Naive thymus-derived CD4-positive, alpha-beta T cell (primary cell): ENCODE measurements around the gene PSMA2. TPM values are rescaled to one million over a fixed set of nuclear protein-coding genes. Genes with fewer than 3 reads are reported as not detected.

Experiments
- ATAC-seq: fragments of 150-1000 bp; cut with Tn5 transposase; 2 replicates; pipeline ENCODE4 v1.10.0; 2021; ENCODE audit warnings: mild to moderate bottlenecking, moderate library complexity
- CTCF ChIA-PET: fragments of 350-600 bp; sonication (Branson Sonifier 250); formaldehyde crosslinking; loops from one replicate; lab custom pipeline; 2021; ENCODE audit warnings: antibody characterized with exemption; lab: Charles Lee
- POLR2A ChIA-PET: fragments of 350-600 bp; sonication (Branson Sonifier 250); formaldehyde crosslinking; loops from one replicate; lab custom pipeline; 2021; ENCODE audit warnings: antibody characterized with exemption, inconsistent platforms; lab: Charles Lee
- DNase-seq, 9 donors: peaks; one replicate each; pipeline versions ENCODE4 v3.0.0 to v3.0.0-alpha.2; 2020 to 2022; ENCODE audit warnings: mixed read lengths in 1 of 9
- H3K27ac ChIP-seq: one replicate; pipeline ENCODE4 v1.7.0; 2013; ENCODE audit warnings: mild to moderate bottlenecking, low read depth, low read length, moderate library complexity
- H3K27me3 ChIP-seq, 2 donors: one replicate each; pipeline ENCODE4 v1.7.0; 2013; ENCODE audit warnings: low read length in 2 of 2, mild to moderate bottlenecking in 2 of 2, moderate library complexity in 2 of 2; ENCODE audit not compliant: control insufficient read depth in 2 of 2, insufficient read depth in 2 of 2
- H3K36me3 ChIP-seq, 3 experiments: 1 replicate in 2 of 3; 2 replicates in 1 of 3; pipeline ENCODE4 v1.7.0; 2013; ENCODE audit warnings: low read length in 3 of 3, mild to moderate bottlenecking in 3 of 3, moderate library complexity in 1 of 3; ENCODE audit not compliant: insufficient read depth in 3 of 3, control insufficient read depth in 2 of 3
- H3K4me1 ChIP-seq, 2 donors: one replicate each; pipeline ENCODE4 v1.7.0; 2013; ENCODE audit warnings: low read length in 2 of 2, mild to moderate bottlenecking in 2 of 2, moderate library complexity in 1 of 2; ENCODE audit not compliant: control insufficient read depth in 2 of 2, insufficient read depth in 2 of 2
- H3K4me3 ChIP-seq: 2 replicates; pipeline ENCODE4 v1.7.0; 2013; ENCODE audit warnings: mild to moderate bottlenecking, low read length
- H3K9me3 ChIP-seq, 3 experiments: 1 replicate in 2 of 3; 2 replicates in 1 of 3; pipeline ENCODE4 v1.7.0; 2013; ENCODE audit warnings: low read length in 3 of 3; ENCODE audit not compliant: control insufficient read depth in 2 of 3
- H3K27ac Mint-ChIP-seq, 9 donors: one replicate each; pipeline ENCODE4 v1.8.0; 2020 to 2022; ENCODE audit warnings: mixed read lengths in 9 of 9, mild to moderate bottlenecking in 8 of 9, moderate library complexity in 5 of 9, inconsistent platforms in 2 of 9
- H3K27me3 Mint-ChIP-seq, 5 donors: one replicate each; pipeline ENCODE4 v1.8.0; 2021 to 2022; ENCODE audit warnings: mixed read lengths in 5 of 5, mild to moderate bottlenecking in 1 of 5
- H3K36me3 Mint-ChIP-seq, 5 donors: one replicate each; pipeline ENCODE4 v1.8.0; 2020 to 2022; ENCODE audit warnings: mixed read lengths in 5 of 5, mild to moderate bottlenecking in 3 of 5, inconsistent platforms in 1 of 5
- H3K4me1 Mint-ChIP-seq, 7 donors: one replicate each; pipeline ENCODE4 v1.8.0; 2020 to 2022; ENCODE audit warnings: mixed read lengths in 7 of 7, mild to moderate bottlenecking in 3 of 7, inconsistent platforms in 1 of 7
- H3K4me3 Mint-ChIP-seq, 10 donors: one replicate each; pipeline ENCODE4 v1.8.0; 2020 to 2022; ENCODE audit warnings: mild to moderate bottlenecking in 10 of 10, mixed read lengths in 10 of 10, moderate library complexity in 6 of 10, inconsistent platforms in 2 of 10
- H3K9me3 Mint-ChIP-seq, 11 donors: one replicate each; pipeline ENCODE4 v1.8.0; 2020 to 2022; ENCODE audit warnings: mixed read lengths in 11 of 11, mild to moderate bottlenecking in 4 of 11, inconsistent platforms in 1 of 11, moderate library complexity in 1 of 11
- intact Hi-C, 2 donors: fragments of 100-400 bp; cut with micrococcal nuclease; formaldehyde crosslinking; loops; one replicate each; pipeline ENCODE4 v1.15.1; 2023
- polyA plus RNA-seq, 2 donors: library from polyadenylated mRNA; unstranded; fragments of 300-500 nt; fragmentation: Illumina TruSeq; gene quantifications; one replicate each; pipeline ENCODE4 v1.2.3, GENCODE V29; 2021
- total RNA-seq, 6 experiments: library from RNA in 5 of 6; stranded (reverse) in 5 of 6; gene quantifications; 1 replicate in 5 of 6; 2 replicates in 1 of 6; pipeline ENCODE4 v1.2.3 and lab custom pipeline; 2021 to 2026

The PSMA2 gene
- total and polyA plus RNA-seq, 7 experiments from 2014 or later, result 29.3 to 257 (median 40.2) TPM

DNA sequence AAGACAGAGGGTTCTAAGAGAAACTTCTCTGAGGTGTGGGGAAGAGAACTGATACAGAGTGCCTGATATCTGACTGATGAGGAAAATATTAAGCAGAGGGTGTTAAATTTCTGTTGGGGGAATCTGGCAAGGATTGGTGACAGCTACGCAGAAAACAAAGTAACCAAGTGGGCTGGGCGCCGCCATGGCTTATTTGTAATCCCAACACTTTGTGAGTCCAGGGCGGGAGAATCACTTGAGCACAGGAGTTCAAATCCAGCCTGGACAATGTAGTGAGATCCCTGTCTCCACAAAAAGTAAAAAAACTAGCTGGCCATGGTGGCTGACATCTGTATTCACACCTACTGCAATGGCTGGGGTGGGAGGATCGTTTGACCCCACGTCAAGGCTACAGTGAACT lies 18.0 kb downstream of the PSMA2 start:
- Mint-ChIP-seq H3K36me3 (peaks cover under 1 to 27% (median 18%) of the 10 kb centered on the region in 5 donors), H3K27me3 (no peaks in the 10 kb centered on the region), H3K27ac (peak overlapping the region in 8 of 9 donors; percentile 78 to 95 (median 82)), H3K9me3 (peaks cover 0 to 3% (median 0%) of the 10 kb centered on the region in 11 donors), H3K4me3 (peak overlapping the region in 2 of 10 donors; percentile 32 to 56), H3K4me1 (peaks cover 18 to 65% (median 46%) of the 10 kb centered on the region in 7 donors)
- intact Hi-C loops, result loop anchor here (5.0 kb wide), 2 partner anchors 1103 to 1288 kb away; partner anchors contain the start of gene YKT6 (in 1 of the 2)
- Histone ChIP-seq H3K27ac (peak overlapping the region; percentile 29), H3K4me1 (peaks cover 5 to 9% of the 10 kb centered on the region in 2 donors), H3K27me3 (no peaks in the 10 kb centered on the region), H3K4me3 (no peak overlapping the region), H3K9me3 (no peaks in the 10 kb centered on the region), H3K36me3 (peaks cover 0 to 24% (median 7%) of the 10 kb centered on the region in 3 experiments)
- POLR2A ChIA-PET, result interaction anchor here (2.1 to 3.1 kb wide), 3 partner anchors 15 to 21 kb away, joined by 7 to 14 read pairs (median 7); partner anchors contain the start of genes MRPL32 and PSMA2
- CTCF ChIA-PET, result no interaction called here
- ATAC-seq (no peak), DNase-seq (no peak)

DNA sequence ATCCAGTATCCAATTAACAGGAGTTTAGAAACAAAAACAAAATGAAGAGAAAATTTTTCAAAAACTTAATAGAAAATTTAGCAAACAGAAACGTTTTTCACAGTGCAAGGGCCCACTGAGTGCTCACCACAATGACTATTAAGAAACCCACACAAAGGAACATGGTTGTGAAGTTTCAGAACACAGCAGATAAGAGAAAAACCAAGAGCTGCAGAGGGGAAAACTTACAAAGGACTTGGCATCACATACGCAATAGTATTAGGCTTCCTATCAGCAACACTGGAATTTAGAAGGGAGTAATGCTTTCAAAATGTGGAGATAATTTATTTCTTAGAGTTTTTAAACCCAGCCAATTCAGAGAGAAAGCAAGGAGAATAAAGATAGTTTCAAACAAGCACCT lies 18.4 kb downstream of the PSMA2 start:
- peak overlapping the region in 3 of 10 donors; percentile 32 to 74 (median 56) for H3K4me3 Mint-ChIP-seq
- POLR2A ChIA-PET, result interaction anchor here (2.1 to 3.1 kb wide), 2 partner anchors 15 to 22 kb away, joined by 7 to 14 read pairs; no protein-coding TSS in a partner anchor
- intact Hi-C loops, result loop anchor here (5.0 kb wide), 2 partner anchors 1104 to 1289 kb away; partner anchors contain the start of gene YKT6 (in 1 of the 2)
- Histone ChIP-seq H3K4me1 (peaks cover 8 to 9% of the 10 kb centered on the region in 2 donors), H3K9me3 (no peaks in the 10 kb centered on the region), H3K4me3 (no peak overlapping the region), H3K36me3 (peaks cover 0 to 19% (median 7%) of the 10 kb centered on the region in 3 experiments), H3K27me3 (no peaks in the 10 kb centered on the region), H3K27ac (peak overlapping the region; percentile 29)
- CTCF ChIA-PET, result no interaction called here
- ATAC-seq (no peak), DNase-seq (no peak)
- peak overlapping the region in 8 of 9 donors; percentile 78 to 95 (median 82) for H3K27ac Mint-ChIP-seq
- peaks cover 0 to 3% (median 0%) of the 10 kb centered on the region in 11 donors for H3K9me3 Mint-ChIP-seq
- H3K27me3 Mint-ChIP-seq, result no peaks in the 10 kb centered on the region
- peaks cover 18 to 66% (median 46%) of the 10 kb centered on the region in 7 donors for H3K4me1 Mint-ChIP-seq
- peaks cover 0 to 27% (median 20%) of the 10 kb centered on the region in 5 donors for H3K36me3 Mint-ChIP-seq

DNA sequence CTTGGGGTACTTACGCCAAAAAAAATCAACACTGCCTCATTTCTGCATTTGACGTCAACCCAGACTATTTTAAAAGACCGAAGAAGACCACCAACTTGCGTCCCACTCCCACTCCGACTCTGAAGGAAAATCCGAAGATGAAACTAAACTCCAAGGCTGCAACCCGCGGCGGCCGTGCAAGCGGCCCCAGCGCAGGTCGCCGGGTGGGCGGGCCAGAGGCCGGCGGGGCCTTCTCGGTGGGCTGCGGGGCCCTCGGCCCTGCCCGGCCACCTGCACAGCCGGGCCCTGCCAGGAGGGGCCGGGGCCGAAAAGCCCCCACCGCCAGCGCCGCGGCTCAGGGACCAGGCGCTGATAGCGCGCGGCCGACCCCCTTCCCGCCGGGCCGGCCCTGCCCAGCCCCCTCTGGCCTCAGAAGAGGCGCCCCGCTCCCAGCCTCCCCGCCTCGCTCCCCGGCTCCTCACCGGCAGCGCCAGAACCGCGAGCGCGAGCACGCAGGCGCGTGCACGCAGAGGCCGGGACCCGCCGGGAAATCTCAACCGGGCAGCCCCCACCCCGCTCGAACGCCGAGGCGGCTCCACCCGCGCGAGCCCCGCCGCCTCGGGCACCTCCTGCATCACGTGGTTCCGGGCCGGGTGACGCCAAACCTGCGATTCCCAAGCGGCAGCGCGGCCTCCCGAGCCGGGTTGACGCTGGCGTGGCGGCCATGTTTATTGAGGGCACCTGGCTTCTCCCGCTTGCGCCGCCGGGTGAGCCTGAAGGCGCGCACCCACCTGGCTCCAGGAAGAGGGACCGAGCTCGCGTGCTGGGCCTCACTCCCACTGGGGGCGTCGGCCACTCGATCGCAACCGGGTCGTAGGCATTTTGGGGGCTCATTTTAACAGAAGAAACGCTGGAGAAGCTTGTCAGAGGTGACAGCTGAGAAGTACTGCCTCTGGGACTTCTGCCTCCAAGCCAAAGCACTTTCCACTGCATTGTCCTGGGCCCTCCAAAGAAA lies 20.2 kb downstream of the PSMA2 start, which contains the start of gene C7orf25:
Gene C7orf25 (minus strand): TSS at position 617 of the 994 bp plus-strand sequence. CDS start 1,170 bp downstream, outside the sequence.
- CTCF ChIA-PET, result interaction anchor here (1.0 to 1.1 kb wide), 2 partner anchors 21 to 29 kb away, joined by 5 read pairs; partner anchors contain the start of genes MRPL32 and PSMA2
- intact Hi-C loops, result loop anchor here (1.0 to 5.0 kb wide), 6 partner anchors 21 to 1579 kb away; partner anchors contain the start of genes MRPL32 (in 2 of the 2), PSMA2 (in 2 of the 2), MRPS24 (in 1 of the 2) and NUDCD3 (in 1 of the 2)

DNA sequence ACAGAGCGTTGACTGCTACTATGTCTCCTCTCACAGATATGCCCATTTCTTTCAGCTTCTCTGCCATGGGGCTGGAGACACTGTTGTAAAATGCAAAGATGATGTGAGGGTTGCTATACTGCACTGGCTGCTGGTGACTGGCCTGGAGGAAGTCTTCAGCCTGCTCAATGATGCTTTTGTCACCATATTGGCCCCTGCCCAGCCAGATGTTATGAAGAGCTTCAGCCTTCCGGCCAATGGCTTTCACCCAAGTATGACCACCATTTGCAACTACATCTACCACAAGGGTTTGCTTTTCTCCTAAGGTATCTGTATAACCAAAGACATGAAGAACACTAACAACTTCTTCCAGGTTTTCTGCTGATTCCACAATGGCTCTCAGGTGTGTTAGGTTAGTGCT lies 21.7 kb downstream of the PSMA2 start:
- H3K4me1 Mint-ChIP-seq, result peaks cover 29 to 66% (median 53%) of the 10 kb centered on the region in 7 donors
- POLR2A ChIA-PET, result interaction anchor here (0.6 to 3.2 kb wide), 5 partner anchors 20 to 28 kb away, joined by 3 to 20 read pairs (median 4); partner anchors contain the start of genes MRPL32 and PSMA2
- peaks cover 9 to 18% of the 10 kb centered on the region in 2 donors for H3K4me1 ChIP-seq

More for the DNA sequence above, 20.2 kb downstream of the PSMA2 start, which contains the start of gene C7orf25:
- Mint-ChIP-seq H3K9me3 (peaks cover 0 to 3% (median 0%) of the 10 kb centered on the region in 11 donors), H3K27ac (peak within 1 kb of the TSS; percentile 81 to 95 (median 92)), H3K36me3 (peaks cover 0 to 24% (median 20%) of the 10 kb centered on the region in 5 donors), H3K27me3 (no peaks in the 10 kb centered on the region), H3K4me1 (peaks cover 28 to 73% (median 53%) of the 10 kb centered on the region in 7 donors), H3K4me3 (peak within 1 kb of the TSS; percentile 81 to 98 (median 90))
- H3K4me3 ChIP-seq, result peak within 1 kb of the TSS; percentile 64
- H3K4me1 ChIP-seq, result peaks cover 9 to 18% of the 10 kb centered on the region in 2 donors
- no peaks in the 10 kb centered on the region for H3K27me3 ChIP-seq
- ATAC-seq (peak; percentile 95), DNase-seq (peak; percentile 92 to 97 (median 95))
- H3K36me3 ChIP-seq, result peaks cover 0 to 8% (median 5%) of the 10 kb centered on the region in 3 experiments
- POLR2A ChIA-PET, result interaction anchor here (1.1 to 3.2 kb wide), 8 partner anchors 13 to 847 kb away, joined by 3 to 23 read pairs (median 6); partner anchors contain the start of genes BLVRA, MRPL32 and PSMA2
- H3K9me3 ChIP-seq, result no peaks in the 10 kb centered on the region
- H3K27ac ChIP-seq, result peak within 1 kb of the TSS; percentile 82

DNA sequence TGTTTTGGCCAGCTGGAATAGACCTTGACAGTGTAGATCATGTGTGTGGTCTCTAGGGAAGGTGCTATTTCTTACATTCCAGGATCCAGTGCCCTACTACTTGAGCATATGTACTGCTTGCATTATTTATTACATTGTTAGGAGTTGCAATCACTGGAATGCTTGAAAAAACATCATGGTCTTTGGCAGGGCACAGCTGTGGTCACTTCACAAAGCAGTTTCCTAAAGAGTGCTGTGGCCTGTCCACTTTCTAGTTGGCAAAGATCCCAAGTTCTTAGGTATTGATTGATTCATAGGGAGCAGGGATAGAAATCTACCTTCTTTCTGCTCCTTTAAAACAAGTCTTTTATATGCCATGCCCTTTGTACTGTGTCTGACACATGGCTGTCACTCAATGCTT lies 24.7 kb downstream of the PSMA2 start:
- peaks cover 0 to 3% (median 0%) of the 10 kb centered on the region in 5 donors for H3K27me3 Mint-ChIP-seq
- ChIA-PET POLR2A (interaction anchor here (1.4 kb wide), 1 partner anchor 19 kb away, joined by 3 read pairs; no protein-coding TSS in a partner anchor), CTCF (no interaction called here)
- H3K27me3 ChIP-seq, result no peaks in the 10 kb centered on the region
- DNase-seq (no peak), ATAC-seq (no peak)
- no peak overlapping the region for H3K4me3 ChIP-seq
- no peak overlapping the region for H3K27ac Mint-ChIP-seq
- H3K4me1 Mint-ChIP-seq, result peaks cover 15 to 37% (median 30%) of the 10 kb centered on the region in 7 donors
- no peak overlapping the region for H3K27ac ChIP-seq
- no peaks in the 10 kb centered on the region for H3K36me3 ChIP-seq
- H3K4me3 Mint-ChIP-seq, result no peak overlapping the region
- H3K9me3 ChIP-seq, result no peaks in the 10 kb centered on the region
- peaks cover 0 to 3% (median 0%) of the 10 kb centered on the region in 11 donors for H3K9me3 Mint-ChIP-seq
- H3K4me1 ChIP-seq, result peaks cover 3 to 18% of the 10 kb centered on the region in 2 donors
- peaks cover 0 to 13% (median 11%) of the 10 kb centered on the region in 5 donors for H3K36me3 Mint-ChIP-seq
- intact Hi-C loops, result no loop called here

More for the DNA sequence above, 21.7 kb downstream of the PSMA2 start:
- Mint-ChIP-seq H3K27ac (peak overlapping the region in 3 of 9 donors; percentile 10 to 81 (median 25)), H3K36me3 (peaks cover 0 to 18% (median 13%) of the 10 kb centered on the region in 5 donors), H3K9me3 (peaks cover 0 to 3% (median 0%) of the 10 kb centered on the region in 11 donors), H3K27me3 (no peaks in the 10 kb centered on the region), H3K4me3 (peak overlapping the region in 8 of 10 donors; percentile 6 to 93 (median 90))
- Histone ChIP-seq H3K4me3 (no peak overlapping the region), H3K27me3 (no peaks in the 10 kb centered on the region), H3K36me3 (no peaks in the 10 kb centered on the region), H3K9me3 (no peaks in the 10 kb centered on the region), H3K27ac (no peak overlapping the region)
- intact Hi-C loops, result loop anchor here (2.0 to 5.0 kb wide), 3 partner anchors 1107 to 1580 kb away; partner anchors contain the start of genes NUDCD3 (in 1 of the 2) and YKT6 (in 1 of the 2)
- ATAC-seq (no peak), DNase-seq (no peak)
- CTCF ChIA-PET, result interaction anchor here (0.5 kb wide), 1 partner anchor 924 kb away, joined by 6 read pairs; no protein-coding TSS in a partner anchor
